Ovary (tissue), 1 donor: Measurements from ENCODE around the gene PTPRQ.

Source experiments
- EP300 ChIP-seq: sonication (generic); formaldehyde crosslinking; IDR thresholded peaks from one replicate; pipeline ENCODE4 v1.6.1; 2017; ENCODE audit warnings: antibody characterized with exemption
- POLR2A ChIP-seq: fragments of 450-650 bp; IDR thresholded peaks from one replicate; pipeline ENCODE4 v1.6.1; 2017; ENCODE audit warnings: antibody characterized with exemption, mild to moderate bottlenecking, moderate library complexity

GRCh38 chr12:80553316-80553715, 109.3 kb downstream of the PTPRQ start:
- no peak for TF ChIP-seq EP300
- TF ChIP-seq POLR2A, result no peak
